Sigmoid colon (tissue), 7 donors: ENCODE data around the gene NKAIN1. TPM values are rescaled to one million over a fixed set of nuclear protein-coding genes. Genes with fewer than 3 reads are reported as not detected.
"Not testable (repeated sequence)": the region's sequence is repeated elsewhere in the genome, so short reads cannot be mapped to it uniquely, and the experiment has no call there.

Experiments used
- DNase-seq: peaks from one replicate; pipeline ENCODE4 v3.0.0-alpha.2; 2019
- H3K27ac ChIP-seq, 4 donors: fragments of 200-600 bp; sonication (generic); one replicate each; pipeline ENCODE4 v1.5.1; 2016 to 2019; ENCODE audit warnings: mild to moderate bottlenecking in 1 of 4
- H3K27me3 ChIP-seq, 3 donors: fragments of 200-600 bp; sonication (generic); one replicate each; pipeline ENCODE4 v1.5.1; 2019; ENCODE audit warnings: mild to moderate bottlenecking in 1 of 3
- H3K36me3 ChIP-seq, 4 donors: fragments of 200-600 bp; sonication (generic); one replicate each; pipeline ENCODE4 v1.5.1; 2016 to 2019
- H3K4me1 ChIP-seq, 4 donors: fragments of 200-600 bp; sonication (generic); one replicate each; pipeline ENCODE4 v1.5.1; 2017 to 2019
- H3K4me3 ChIP-seq, 4 donors: fragments of 200-600 bp; sonication (generic); one replicate each; pipeline ENCODE4 v1.5.1; 2017 to 2019; ENCODE audit warnings: mild to moderate bottlenecking in 2 of 4, moderate library complexity in 1 of 4
- H3K9me3 ChIP-seq, 4 donors: fragments of 200-600 bp in 3 of 4; sonication (generic) in 3 of 4; one replicate each; pipeline versions ENCODE4 v1.5.1 to v1.6.1; 2013 to 2019
- EP300 ChIP-seq, 4 donors: sonication (generic); formaldehyde crosslinking; IDR thresholded peaks; one replicate each; pipeline ENCODE4 v1.6.1; 2017; ENCODE audit warnings: antibody characterized with exemption in 4 of 4
- POLR2A ChIP-seq, 2 donors: fragments of 450-650 bp; IDR thresholded peaks; one replicate each; pipeline ENCODE4 v1.6.1; 2016; ENCODE audit warnings: antibody characterized with exemption in 2 of 2, mild to moderate bottlenecking in 2 of 2, moderate library complexity in 2 of 2
- POLR2AphosphoS5 ChIP-seq, 4 donors: sonication (generic); formaldehyde crosslinking; IDR thresholded peaks; one replicate each; pipeline ENCODE4 v1.6.1; 2017; ENCODE audit warnings: antibody characterized with exemption in 4 of 4
- WGBS, 2 donors: extraction: QIAGEN DNeasy Blood & Tissue Kit; methylation state at CpG; one replicate each; pipeline ENCODE4 v1.1.7; 2013; 5-methylcytosine and 5-hydroxymethylcytosine counted together
- intact Hi-C: fragments of 100-400 bp; cut with DNase I; formaldehyde crosslinking; loops from one replicate; pipeline ENCODE4 v1.15.1; 2023
- polyA plus RNA-seq, 3 donors: library from polyadenylated mRNA; stranded (reverse); fragments of 200-250 nt; gene quantifications; one replicate each; pipeline ENCODE4 v1.2.3, GENCODE V29; 2013
- total RNA-seq, 4 donors: library from RNA; depleted of rRNA; stranded (reverse); fragments of >200 nt; gene quantifications; one replicate each; pipeline ENCODE4 v1.1.0, GENCODE V29; 2016
- TF ChIP-seq, protein P1 (sequence below), 4 experiments: fragments of 450-650 bp in 3 of 4; fragments of 200-600 bp in 1 of 4; IDR thresholded peaks; one replicate each; pipeline ENCODE4 v1.5.1; 2016 to 2019; ENCODE audit warnings: antibody characterized with exemption in 4 of 4, mild to moderate bottlenecking in 3 of 4, moderate library complexity in 2 of 4
- donor health status: healthy with polysubstance abuse.
- donor health status: Bipolar disorder and iron deficiency.
- donor health status: healthy.

Gene NKAIN1
- total RNA-seq (1 to 10 TPM in 1 of 4 donors, under 1 TPM in 2, not detected in 1; 0.28 to 1.4 (median 0.33) TPM), polyA plus RNA-seq (under 1 TPM in 1 of 3 donors, not detected in 2; 0.36 TPM)

DNA sequence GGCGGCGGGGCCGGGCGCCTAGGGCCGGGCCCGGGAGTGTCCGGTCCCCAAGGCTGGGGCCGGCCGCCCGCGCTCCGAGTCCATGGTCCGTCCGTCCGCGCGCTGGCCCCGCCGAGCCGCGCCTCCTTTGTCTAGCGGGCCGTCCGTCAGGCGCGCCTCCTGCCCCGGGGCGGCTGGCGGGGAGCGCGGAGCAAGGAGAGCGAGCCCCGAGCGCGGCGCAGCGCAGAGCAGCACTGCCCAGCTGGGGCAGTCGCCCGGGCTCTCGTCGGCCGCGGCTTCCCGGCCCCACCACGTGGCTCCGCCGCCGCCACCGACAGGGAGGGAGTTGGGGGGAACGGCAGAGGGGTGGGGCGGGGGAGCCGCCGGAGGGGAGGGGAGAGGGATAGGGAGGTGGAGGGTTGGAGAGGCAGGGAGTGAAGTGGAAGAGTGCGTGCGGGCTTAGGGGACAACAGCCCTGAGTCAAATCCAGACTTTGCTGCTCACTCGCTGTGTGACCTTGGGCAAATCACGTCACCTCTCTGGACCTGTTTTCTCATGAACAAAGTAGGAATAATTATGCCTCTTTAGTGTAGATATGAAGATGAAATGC lies at the start of gene NKAIN1:
Gene NKAIN1, minus strand, starts transcription at position 235 of the 589 bp plus-strand sequence. CDS start 340 bp downstream, outside the sequence.
- Histone ChIP-seq H3K4me3 (peak within 1 kb of the TSS in 3 of 4 donors; percentile 25 to 42 (median 35)), H3K4me1 (peaks cover 0 to 15% (median 13%) of the 10 kb centered on the region in 4 donors), H3K27me3 (peaks cover 20 to 61% (median 48%) of the 10 kb centered on the region in 3 donors), H3K9me3 (no peaks in the 10 kb centered on the region), H3K36me3 (no peaks in the 10 kb centered on the region), H3K27ac (no peak within 1 kb of the TSS)
- intact Hi-C loops = no loop called here
- no peak for TF ChIP-seq POLR2A (IDR thresholded peaks at IDR 0.05)
- no peak for TF ChIP-seq POLR2AphosphoS5 (IDR thresholded peaks at IDR 0.05)
- TF ChIP-seq EP300 (IDR thresholded peaks at IDR 0.05) = no peak
- TF ChIP-seq, protein P1, sequence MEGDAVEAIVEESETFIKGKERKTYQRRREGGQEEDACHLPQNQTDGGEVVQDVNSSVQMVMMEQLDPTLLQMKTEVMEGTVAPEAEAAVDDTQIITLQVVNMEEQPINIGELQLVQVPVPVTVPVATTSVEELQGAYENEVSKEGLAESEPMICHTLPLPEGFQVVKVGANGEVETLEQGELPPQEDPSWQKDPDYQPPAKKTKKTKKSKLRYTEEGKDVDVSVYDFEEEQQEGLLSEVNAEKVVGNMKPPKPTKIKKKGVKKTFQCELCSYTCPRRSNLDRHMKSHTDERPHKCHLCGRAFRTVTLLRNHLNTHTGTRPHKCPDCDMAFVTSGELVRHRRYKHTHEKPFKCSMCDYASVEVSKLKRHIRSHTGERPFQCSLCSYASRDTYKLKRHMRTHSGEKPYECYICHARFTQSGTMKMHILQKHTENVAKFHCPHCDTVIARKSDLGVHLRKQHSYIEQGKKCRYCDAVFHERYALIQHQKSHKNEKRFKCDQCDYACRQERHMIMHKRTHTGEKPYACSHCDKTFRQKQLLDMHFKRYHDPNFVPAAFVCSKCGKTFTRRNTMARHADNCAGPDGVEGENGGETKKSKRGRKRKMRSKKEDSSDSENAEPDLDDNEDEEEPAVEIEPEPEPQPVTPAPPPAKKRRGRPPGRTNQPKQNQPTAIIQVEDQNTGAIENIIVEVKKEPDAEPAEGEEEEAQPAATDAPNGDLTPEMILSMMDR (IDR thresholded peaks at IDR 0.05) = no peak
- DNase-seq = peak; percentile 33
- WGBS, 2 donors = 0 to 2% methylated on average over 57 of the region's 57 CpGs

DNA sequence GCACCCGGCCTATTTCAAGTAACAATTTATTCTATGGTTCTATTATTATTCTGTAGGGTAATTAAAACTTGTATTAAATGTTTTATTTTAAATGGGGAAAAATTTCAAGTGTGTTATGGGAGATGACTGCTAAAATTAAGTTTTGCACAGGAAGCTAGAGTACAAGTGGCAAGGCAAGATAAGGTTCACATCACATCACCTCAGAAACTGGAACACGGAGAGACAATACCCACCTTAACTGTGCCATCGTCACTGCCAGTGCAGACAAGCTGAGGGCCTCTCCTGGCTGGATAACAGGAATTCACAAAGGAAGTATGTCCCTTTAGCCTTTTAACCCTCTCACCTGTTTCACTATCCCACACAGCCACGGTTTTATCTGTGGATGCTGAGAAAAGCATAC lies 49.3 kb upstream of the NKAIN1 start:
- no peaks in the 10 kb centered on the region for H3K4me1 ChIP-seq
- intact Hi-C loops = no loop called here
- H3K36me3 ChIP-seq = peaks cover 27 to 93% (median 49%) of the 10 kb centered on the region in 4 donors
- WGBS, 2 donors = 72 to 77% methylated on average over 4 of the region's 4 CpGs
- no peak overlapping the region for H3K4me3 ChIP-seq
- no peak overlapping the region for H3K27ac ChIP-seq
- H3K9me3 ChIP-seq = no peaks in the 10 kb centered on the region
- TF ChIP-seq POLR2AphosphoS5 (IDR thresholded peaks at IDR 0.05) (no peak), POLR2A (IDR thresholded peaks at IDR 0.05) (no peak), EP300 (IDR thresholded peaks at IDR 0.05) (no peak)
- TF ChIP-seq, protein P1 (IDR thresholded peaks at IDR 0.05) = no peak
- DNase-seq = no peak
- H3K27me3 ChIP-seq = no peaks in the 10 kb centered on the region

DNA sequence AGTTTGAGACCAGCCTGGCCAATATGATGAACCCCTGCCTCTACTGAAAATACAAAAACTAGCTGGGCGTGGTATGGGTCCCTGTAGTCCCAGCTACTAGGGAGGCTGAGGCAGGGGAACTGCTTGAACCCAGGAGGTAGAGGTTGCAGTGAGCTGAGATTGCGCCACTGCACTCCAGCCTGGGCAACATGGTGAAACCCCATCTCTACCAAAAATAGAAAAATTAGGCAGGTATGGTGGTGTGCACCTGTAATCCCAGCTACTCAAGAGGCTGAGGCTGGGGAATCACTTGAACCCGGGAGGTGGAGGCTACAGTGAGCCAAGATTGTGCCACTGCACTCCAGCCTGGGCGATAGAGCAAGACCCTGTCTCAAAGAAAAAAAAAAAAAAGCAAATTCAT lies 48.1 kb upstream of the NKAIN1 start:
- 96 to 97% methylated on average over 4 of the region's 4 CpGs for WGBS, 2 donors
- intact Hi-C loops, H3K4me1 ChIP-seq, DNase-seq, H3K9me3 ChIP-seq, H3K27me3 ChIP-seq, H3K27ac ChIP-seq, H3K4me3 ChIP-seq: not testable (repeated sequence)
- peaks cover 27 to 92% (median 55%) of the 10 kb centered on the region in 4 donors for H3K36me3 ChIP-seq

DNA sequence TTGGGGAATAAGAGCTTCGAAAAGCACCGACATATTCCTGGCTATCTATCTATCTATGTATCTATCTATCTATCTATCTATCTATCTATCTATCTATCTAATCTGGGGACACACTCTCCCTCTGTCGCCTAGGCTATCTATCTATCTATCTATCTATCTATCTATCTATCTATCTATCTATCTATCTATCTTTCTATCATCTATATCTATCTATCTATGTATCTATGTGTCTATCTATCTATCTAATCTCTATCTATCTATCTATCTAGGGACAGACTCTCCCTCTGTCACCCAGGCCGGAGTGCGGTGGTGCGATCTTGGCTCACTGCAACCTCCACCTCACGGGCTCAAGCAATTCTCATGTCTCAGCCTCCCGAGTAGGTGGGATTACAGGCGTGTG lies 42.7 kb upstream of the NKAIN1 start:
- WGBS, 2 donors = 98% methylated on average over 9 of the region's 9 CpGs
- H3K9me3 ChIP-seq, H3K4me3 ChIP-seq, H3K27ac ChIP-seq, H3K4me1 ChIP-seq, intact Hi-C loops, H3K27me3 ChIP-seq, DNase-seq: not testable (repeated sequence)
- peaks cover 14 to 87% (median 50%) of the 10 kb centered on the region in 4 donors for H3K36me3 ChIP-seq

DNA sequence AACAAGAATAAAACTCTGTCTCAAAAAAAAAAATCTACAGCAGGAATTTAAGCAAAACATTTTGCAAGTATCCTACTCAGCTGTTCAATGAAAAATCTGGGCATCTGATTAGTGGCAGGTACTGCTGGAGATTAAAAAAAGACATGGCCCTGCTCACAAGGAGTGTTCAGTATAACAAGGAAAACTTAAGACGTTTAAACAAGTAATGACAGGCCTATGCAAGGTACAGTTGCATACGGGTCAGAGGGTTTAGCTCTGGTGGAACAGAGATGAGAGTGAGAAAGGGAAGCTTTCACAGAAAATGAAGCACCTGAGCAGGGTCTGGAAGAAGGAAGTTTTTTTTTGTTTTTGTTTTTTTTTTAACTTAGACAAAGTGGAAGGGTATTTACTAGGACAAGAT lies 33.9 kb upstream of the NKAIN1 start:
- Histone ChIP-seq H3K27me3 (no peaks in the 10 kb centered on the region), H3K9me3 (no peaks in the 10 kb centered on the region), H3K27ac (no peak overlapping the region), H3K4me3 (no peak overlapping the region), H3K4me1 (no peaks in the 10 kb centered on the region), H3K36me3 (peaks cover 7 to 86% (median 25%) of the 10 kb centered on the region in 4 donors)
- no peak for TF ChIP-seq EP300 (IDR thresholded peaks at IDR 0.05)
- TF ChIP-seq POLR2AphosphoS5 (IDR thresholded peaks at IDR 0.05) = no peak
- TF ChIP-seq, protein P1 (IDR thresholded peaks at IDR 0.05) = no peak
- TF ChIP-seq POLR2A (IDR thresholded peaks at IDR 0.05) = no peak
- intact Hi-C loops = no loop called here
- DNase-seq = no peak
- WGBS, 2 donors = 78 to 87% methylated on average over 2 of the region's 2 CpGs

DNA sequence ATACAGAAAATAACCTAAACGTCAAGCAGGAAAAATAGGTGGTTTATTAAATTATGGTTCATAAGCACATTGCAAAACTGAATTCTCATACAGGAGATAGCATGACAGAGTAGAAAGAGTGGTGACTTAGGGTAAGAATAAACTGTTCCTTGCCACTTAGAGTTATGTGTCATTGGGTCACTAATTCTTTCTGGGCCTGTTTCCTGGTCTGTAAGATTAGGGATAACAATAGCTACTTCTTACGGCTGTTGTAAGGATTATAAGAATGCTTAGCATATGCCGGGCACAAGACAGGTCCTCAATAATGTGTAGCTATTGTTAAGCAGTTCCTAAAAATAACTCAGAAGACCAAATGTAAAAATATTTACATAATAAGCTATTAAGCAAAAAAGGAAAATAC lies 32.7 kb upstream of the NKAIN1 start:
- 82 to 84% methylated on average over 3 of the region's 3 CpGs for WGBS, 2 donors
- Histone ChIP-seq H3K9me3 (no peaks in the 10 kb centered on the region), H3K4me3 (no peak overlapping the region), H3K36me3 (peaks cover 5 to 86% (median 30%) of the 10 kb centered on the region in 4 donors), H3K4me1 (no peaks in the 10 kb centered on the region), H3K27me3 (no peaks in the 10 kb centered on the region), H3K27ac (no peak overlapping the region)
- DNase-seq = no peak
- intact Hi-C loops = no loop called here
- no peak for TF ChIP-seq EP300 (IDR thresholded peaks at IDR 0.05)
- no peak for TF ChIP-seq POLR2AphosphoS5 (IDR thresholded peaks at IDR 0.05)
- TF ChIP-seq, protein P1 (IDR thresholded peaks at IDR 0.05) = no peak
- no peak for TF ChIP-seq POLR2A (IDR thresholded peaks at IDR 0.05)
